DMS153 treated with DMSO at 0.1 percent for 48 hours (cell line): ENCODE measurements around the gene TPCN2.

Experiments used
- DNase-seq: peaks from one replicate; lab custom pipeline; 2025; ENCODE audit not compliant: unreplicated experiment; lab: John Stamatoyannopoulos, UW

Gene TPCN2

GRCh38 chr11:69108030-69108429 is 59.3 kb downstream of the TPCN2 start:
- no peak for DNase-seq

- DNase-seq: no peak
Measured at GRCh38 chr11:69108559-69108958, 59.8 kb downstream of the TPCN2 start.

GRCh38 chr11:69109101-69109500 is 60.4 kb downstream of the TPCN2 start:
- no peak for DNase-seq

GRCh38 chr11:69110451-69110850 is 61.7 kb downstream of the TPCN2 start:
- no peak for DNase-seq

- DNase-seq: no peak
Measured at GRCh38 chr11:69111624-69112542, 63.2 kb downstream of the TPCN2 start.

GRCh38 chr11:69113226-69113625 is 64.5 kb downstream of the TPCN2 start:
- DNase-seq: no peak

GRCh38 chr11:69113646-69114340 is 65.1 kb downstream of the TPCN2 start:
- DNase-seq: no peak

- no peak for DNase-seq
Measured at GRCh38 chr11:69114362-69114761, 65.6 kb downstream of the TPCN2 start.

- DNase-seq: no peak
Measured at GRCh38 chr11:69114811-69115523, 66.2 kb downstream of the TPCN2 start.

- DNase-seq: no peak
Measured at GRCh38 chr11:69115586-69116560, 67.1 kb downstream of the TPCN2 start.

- DNase-seq: no peak
Measured at GRCh38 chr11:69116671-69117070, 67.9 kb downstream of the TPCN2 start.

GRCh38 chr11:69119190-69119589 is 70.5 kb downstream of the TPCN2 start:
- DNase-seq: no peak

GRCh38 chr11:69120096-69120875 is 71.6 kb downstream of the TPCN2 start:
- DNase-seq: no peak

- no peak for DNase-seq
Measured at GRCh38 chr11:69121021-69121420, 72.3 kb downstream of the TPCN2 start.

- no peak for DNase-seq
Measured at GRCh38 chr11:69121621-69122325, 73.0 kb downstream of the TPCN2 start.

GRCh38 chr11:69122326-69122629 is 73.5 kb downstream of the TPCN2 start:
- DNase-seq: no peak

GRCh38 chr11:69122630-69123431 is 74.1 kb downstream of the TPCN2 start:
- DNase-seq: peak; percentile 6
